ENCODE data around the gene LRRC42.

- TF ChIP-seq BCOR (IDR thresholded peaks at IDR 0.05) (no peak), ZSCAN29 (IDR thresholded peaks at IDR 0.05) (no peak), ZNF232 (CRISPR knock-in tag; IDR thresholded peaks at IDR 0.05) (no peak), ZNF384 (IDR thresholded peaks at IDR 0.05; ENCODE audit: low read depth, low read length) (no peak), POLR2AphosphoS5 (IDR thresholded peaks at IDR 0.05; ENCODE audit: control insufficient read depth, insufficient read depth, low read depth, low read length) (no peak), MTA2 (IDR thresholded peaks at IDR 0.05; ENCODE audit: low read depth) (no peak), HNRNPUL1 (IDR thresholded peaks at IDR 0.05; ENCODE audit: low read length) (no peak), ZZZ3 (IDR thresholded peaks at IDR 0.05) (no peak), MLX (CRISPR knock-in tag; conservative IDR thresholded peaks at IDR 0.05) (no peak)
These were observed 5.5 kb downstream of the LRRC42 start for GRCh38 chr1:53951697-53952096.

All from K562 (cell line).